ENCODE data around the gene CX3CR1.

GRCh38 chr3:39327746-39328349, 48.0 kb upstream of the CX3CR1 start:
- TF ChIP-seq, protein P1, sequence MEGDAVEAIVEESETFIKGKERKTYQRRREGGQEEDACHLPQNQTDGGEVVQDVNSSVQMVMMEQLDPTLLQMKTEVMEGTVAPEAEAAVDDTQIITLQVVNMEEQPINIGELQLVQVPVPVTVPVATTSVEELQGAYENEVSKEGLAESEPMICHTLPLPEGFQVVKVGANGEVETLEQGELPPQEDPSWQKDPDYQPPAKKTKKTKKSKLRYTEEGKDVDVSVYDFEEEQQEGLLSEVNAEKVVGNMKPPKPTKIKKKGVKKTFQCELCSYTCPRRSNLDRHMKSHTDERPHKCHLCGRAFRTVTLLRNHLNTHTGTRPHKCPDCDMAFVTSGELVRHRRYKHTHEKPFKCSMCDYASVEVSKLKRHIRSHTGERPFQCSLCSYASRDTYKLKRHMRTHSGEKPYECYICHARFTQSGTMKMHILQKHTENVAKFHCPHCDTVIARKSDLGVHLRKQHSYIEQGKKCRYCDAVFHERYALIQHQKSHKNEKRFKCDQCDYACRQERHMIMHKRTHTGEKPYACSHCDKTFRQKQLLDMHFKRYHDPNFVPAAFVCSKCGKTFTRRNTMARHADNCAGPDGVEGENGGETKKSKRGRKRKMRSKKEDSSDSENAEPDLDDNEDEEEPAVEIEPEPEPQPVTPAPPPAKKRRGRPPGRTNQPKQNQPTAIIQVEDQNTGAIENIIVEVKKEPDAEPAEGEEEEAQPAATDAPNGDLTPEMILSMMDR (IDR thresholded peaks at IDR 0.05; ENCODE audit: insufficient read depth, low read length), result no peak
- TF ChIP-seq, protein P2, sequence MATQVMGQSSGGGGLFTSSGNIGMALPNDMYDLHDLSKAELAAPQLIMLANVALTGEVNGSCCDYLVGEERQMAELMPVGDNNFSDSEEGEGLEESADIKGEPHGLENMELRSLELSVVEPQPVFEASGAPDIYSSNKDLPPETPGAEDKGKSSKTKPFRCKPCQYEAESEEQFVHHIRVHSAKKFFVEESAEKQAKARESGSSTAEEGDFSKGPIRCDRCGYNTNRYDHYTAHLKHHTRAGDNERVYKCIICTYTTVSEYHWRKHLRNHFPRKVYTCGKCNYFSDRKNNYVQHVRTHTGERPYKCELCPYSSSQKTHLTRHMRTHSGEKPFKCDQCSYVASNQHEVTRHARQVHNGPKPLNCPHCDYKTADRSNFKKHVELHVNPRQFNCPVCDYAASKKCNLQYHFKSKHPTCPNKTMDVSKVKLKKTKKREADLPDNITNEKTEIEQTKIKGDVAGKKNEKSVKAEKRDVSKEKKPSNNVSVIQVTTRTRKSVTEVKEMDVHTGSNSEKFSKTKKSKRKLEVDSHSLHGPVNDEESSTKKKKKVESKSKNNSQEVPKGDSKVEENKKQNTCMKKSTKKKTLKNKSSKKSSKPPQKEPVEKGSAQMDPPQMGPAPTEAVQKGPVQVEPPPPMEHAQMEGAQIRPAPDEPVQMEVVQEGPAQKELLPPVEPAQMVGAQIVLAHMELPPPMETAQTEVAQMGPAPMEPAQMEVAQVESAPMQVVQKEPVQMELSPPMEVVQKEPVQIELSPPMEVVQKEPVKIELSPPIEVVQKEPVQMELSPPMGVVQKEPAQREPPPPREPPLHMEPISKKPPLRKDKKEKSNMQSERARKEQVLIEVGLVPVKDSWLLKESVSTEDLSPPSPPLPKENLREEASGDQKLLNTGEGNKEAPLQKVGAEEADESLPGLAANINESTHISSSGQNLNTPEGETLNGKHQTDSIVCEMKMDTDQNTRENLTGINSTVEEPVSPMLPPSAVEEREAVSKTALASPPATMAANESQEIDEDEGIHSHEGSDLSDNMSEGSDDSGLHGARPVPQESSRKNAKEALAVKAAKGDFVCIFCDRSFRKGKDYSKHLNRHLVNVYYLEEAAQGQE (IDR thresholded peaks at IDR 0.05; ENCODE audit: insufficient replicate concordance, low read depth), result no peak
